ENCODE results near the gene TTLL1.
"Not testable (repeated sequence)": the region's sequence is repeated elsewhere in the genome, so short reads cannot be mapped to it uniquely, and the experiment has no call there.

Gene TTLL1

DNA sequence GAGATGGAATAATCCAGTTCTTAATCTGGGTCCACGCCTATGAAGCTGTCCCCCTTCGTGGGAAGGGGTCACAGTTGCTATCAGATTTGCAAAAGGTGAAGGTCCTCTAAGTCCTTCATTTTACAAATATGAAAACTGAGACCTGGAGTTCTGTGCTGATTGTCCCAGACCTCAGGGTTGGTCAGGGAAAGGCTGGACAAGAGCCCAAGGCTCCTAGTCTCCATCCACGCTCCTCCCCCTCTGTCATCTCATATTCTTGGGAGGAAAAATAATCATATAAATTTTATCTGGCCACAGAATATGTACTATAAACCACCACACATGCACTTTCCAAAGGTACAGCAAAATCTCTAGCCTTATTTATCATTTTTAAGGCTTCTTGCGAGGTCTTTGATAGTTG lies 79.7 kb downstream of the TTLL1 start:
- no peak for DNase-seq

DNA sequence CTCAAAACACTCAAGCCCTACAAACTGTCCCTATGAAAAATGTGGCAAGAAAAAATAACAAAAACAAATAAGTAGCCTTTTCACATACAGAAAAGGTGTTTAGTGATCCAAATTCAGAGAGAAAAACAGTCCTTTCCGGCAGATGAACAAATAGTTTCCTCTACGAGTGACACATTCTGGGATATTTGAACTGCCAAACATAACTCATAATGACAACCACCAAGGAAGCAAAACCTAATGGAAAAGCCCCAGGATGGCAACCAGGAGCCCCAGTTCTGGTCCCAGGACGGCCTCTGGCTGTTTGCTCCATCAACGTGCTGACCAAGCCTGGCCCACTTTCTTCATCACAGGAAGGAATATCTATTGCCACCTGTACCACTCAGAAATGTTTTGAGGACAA lies 80.3 kb downstream of the TTLL1 start:
- no peak for DNase-seq

DNA sequence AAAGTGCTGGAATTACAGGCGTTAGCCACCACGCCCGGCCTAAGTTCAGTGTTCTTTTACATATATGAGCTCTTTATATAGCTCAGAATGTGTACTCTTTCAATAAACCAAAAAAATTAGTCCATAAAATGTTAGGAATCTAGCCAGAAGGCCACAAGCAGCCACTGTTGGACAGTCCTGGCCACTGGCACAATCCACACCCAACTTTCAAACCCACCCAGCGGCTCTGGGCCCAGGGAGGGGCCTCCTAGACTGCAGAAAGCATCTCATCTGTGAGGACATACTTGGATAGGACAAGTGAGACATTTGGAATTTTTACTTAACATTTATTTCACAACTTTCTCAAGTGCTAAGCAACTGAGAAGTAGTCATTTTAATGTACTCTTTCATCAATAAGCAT lies 80.7 kb downstream of the TTLL1 start:
- DNase-seq: no peak

DNA sequence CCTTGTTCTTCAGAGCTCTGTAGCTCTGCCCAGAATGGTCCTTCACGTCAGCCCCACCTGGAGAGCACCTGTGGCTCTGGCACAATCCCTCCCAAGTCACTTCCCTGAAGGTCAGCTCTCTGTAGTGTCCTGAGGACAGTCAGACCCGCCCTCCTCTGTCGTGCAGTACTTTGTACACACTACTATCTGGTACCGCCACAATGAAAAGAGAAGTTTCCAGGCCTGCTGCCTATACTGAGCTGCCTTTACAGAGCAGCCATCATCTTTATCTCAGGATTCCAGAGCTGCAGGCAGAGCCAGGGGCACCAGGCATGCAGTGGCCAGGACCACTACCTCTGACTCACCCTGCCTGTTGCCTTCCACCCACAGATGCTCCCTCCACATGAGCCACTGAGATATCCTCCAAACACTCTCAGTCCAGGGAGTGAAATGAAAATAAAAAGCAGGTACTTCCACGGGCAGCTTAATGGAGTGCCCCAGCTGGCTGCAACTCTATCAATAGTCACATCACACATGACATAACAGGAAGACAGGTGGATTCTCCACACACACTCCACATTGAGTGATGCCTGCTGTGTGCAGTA lies 81.6 kb downstream of the TTLL1 start:
- DNase-seq: no peak

DNA sequence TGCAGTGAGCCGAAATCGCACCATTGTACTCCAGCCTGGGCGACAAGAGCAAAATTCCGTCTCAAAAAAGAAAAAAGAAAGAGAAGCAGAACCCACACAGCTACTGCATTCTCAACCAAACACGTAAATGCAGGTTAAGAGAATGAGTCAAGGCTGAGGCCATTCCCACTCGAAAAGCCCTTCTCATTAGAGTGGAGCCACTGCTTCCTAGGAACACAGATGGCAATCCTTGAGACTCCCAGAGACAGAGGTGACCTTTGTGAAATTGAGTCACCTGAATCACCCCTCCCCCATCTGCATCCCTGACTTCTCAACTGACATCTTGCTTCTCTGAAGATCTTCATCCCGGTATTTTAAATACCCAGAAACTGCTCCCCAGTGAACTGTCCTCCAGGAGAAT lies 82.4 kb downstream of the TTLL1 start:
- no peak for DNase-seq

DNA sequence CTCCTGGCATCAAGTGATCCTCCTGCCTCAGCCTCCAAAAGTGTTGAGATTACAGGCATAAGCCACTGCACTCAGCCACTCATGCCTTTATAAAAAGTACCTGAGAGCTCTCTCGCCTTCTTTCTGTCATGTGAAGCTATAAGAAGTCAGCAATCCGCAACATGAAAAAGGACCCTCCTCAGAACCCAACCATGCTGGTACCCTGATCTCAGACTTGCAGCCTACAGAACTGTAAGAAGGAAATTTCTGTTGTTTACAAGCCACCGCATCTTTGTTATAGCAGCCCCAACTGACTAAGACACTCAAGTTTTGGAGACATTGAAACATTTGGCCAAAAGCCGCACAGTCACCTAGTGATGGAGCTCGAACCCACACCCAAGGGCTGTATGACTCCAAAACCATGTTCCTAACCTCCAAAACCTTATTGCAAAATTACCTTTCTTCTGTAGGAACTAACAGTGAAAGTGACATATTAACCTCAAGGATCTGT lies 83.1 kb downstream of the TTLL1 start:
- no peak for DNase-seq

DNA sequence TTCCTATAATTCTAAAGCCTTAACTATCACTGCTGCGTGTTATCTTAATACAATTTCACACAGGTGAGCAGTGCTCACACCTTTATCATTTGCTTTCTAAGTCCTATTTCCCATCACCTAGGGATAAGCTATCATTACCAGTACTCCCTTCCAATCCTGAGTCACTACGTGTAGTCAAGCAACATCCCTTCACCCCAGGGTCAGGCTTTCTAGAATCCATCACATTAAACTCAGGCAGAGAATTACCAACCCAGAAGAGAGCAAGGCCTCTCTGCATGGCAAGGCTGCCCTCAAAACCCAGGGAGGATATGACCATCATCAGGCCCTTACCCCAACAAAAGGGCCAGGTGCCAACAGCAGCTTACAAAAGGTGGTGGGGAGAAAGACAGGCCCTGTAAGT lies 84.1 kb downstream of the TTLL1 start:
- DNase-seq: no peak

DNA sequence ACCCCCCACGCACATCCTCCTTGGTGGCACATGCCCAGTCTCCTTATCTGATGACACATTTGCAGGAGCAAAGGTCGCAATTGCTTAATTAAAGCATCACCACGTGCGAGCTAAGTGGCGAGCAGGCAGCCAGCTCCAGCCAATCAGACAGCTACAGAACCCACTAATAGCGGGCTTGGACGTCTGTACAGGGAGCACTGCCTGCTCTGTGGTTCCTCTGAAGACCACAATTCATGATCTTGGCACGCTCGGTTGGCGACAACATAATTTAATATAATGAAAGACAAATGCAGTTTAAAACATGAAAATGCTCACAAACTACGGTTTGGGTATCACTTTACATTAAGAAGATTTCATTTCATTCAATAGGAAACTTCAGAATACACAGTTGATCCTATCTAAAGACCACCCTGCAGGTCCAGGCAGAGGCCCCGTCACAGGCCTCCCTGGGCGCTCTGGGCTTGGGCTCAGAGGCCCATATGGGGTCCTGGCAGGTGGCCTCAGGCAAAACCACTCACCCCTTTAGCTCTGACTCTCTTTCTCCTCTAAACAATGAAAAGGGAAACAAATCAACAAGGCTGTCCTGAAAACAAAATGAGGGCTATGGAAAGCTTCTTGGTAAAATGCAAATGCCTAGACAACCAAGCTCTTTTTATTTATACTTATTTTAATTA lies 84.7 kb downstream of the TTLL1 start:
- DNase-seq: no peak

DNA sequence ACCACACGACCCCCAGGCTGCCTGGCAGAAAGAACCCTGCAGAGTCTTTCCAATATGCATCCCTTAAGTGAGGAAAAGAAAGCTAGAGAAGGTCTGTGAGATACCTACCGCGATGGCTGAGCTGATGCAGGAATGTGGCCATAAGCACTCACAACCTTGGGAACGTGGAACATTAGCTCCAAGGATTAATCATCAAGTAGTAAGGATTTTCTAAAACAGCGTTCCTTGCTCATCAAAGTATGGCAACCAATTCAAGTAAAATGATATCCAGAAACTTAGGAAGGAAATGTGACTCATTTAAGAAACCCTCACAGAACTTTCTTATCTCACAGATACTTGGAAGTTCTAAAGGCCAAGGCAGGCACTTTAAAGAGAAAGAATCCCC lies 87.0 kb downstream of the TTLL1 start:
- no peak for DNase-seq

DNA sequence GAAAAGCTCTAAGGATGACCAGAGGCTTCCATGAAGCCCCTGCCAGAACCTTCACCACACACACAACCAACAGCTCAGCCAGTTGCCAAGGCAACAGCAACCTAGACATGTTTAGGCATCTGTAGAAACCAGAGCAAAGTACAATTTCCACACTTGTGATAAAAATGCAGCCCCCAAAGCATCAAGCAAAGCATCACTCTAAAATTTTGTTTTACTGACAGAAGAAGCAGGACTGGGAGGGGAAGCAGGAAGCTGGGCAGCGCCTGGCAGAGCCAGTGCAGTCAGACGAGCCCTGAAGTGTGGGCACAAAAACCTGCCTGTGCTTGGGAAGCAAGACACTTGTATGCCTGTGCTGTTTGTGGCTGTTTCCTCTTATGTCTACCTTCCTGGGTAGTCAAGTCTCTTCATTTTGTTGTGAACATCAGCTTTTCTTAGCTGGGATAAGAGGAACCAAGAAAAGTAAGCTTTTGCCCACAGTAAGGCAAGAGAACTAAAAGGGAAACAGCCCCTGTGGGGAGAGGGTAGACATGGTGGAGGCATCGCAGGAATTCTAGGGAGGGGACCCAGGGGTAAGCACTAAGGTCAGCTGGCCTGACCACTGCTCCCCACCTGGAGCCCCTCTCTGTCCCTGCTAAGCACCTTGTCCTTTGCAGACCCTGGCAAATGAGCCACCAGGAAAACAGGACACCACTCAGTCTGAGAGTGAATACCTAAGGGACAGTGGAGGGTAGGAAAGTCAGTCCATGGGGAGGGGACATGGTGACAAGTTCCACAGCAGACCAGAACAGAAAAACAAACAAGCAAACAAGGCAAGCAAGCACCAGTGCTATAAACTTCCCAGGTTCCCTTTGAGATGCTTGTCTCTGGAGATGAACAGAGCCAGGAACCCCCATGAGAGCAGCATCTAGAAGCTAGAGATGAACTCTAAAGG lies 87.7 kb downstream of the TTLL1 start:
- no peak for DNase-seq

DNA sequence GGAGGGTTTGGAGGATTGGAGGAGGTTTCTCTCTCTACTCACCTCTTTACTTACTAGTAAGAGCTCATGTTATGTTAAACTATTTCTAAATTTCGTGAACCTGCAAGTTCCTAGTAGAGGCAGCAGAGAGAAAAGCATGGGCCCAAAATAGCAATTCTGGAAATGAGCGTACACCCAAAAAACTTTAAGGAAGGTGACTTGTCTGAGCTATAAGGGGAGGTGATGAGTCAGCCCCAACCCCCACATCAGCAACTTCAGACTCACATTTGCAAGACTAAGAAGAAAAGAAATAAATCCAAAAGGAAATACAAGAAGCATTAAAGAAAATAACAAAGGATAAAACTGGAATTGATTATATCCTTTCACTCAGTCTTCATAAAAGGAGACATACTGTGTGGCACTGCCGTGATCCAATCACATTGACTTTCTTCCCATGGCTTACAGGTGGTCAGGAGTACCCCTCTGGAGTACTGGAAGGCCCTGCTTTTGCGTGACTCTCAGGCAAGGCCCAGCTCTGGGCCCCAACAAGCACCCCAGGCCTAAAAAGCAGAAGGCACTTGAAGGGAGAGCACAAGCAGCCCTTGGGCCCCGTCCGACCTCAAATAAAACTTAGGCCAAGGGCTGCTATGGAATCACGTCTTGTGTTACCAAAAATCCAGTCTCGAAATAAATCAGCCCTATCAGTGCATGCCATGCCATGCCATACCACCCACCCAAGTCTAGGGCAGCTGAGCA lies 88.6 kb downstream of the TTLL1 start:
- no peak for DNase-seq

DNA sequence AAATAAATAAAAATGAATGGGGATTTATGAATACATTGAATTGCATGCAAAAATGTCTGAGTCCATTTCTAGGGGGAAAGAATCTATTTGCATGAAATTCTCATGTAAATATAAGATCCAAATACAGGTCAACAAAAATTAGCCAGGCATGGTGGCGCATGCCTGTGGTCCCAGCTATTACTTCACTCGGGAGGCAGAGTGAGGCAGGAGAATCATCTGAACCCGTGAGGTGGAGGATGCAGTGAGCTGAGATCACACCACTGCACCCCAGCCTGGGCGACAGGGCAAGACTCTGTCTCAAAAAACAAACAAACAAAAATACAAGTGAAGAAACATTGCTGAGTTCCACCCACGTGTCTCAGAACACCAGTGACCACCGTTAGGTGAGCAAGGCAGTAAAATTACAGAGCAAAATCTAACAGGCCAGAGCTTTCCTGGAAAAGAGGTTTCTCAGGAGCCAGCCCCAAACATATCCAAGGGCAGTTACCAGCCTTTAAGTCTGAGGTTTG lies 91.6 kb downstream of the TTLL1 start:
- no peak for DNase-seq

DNA sequence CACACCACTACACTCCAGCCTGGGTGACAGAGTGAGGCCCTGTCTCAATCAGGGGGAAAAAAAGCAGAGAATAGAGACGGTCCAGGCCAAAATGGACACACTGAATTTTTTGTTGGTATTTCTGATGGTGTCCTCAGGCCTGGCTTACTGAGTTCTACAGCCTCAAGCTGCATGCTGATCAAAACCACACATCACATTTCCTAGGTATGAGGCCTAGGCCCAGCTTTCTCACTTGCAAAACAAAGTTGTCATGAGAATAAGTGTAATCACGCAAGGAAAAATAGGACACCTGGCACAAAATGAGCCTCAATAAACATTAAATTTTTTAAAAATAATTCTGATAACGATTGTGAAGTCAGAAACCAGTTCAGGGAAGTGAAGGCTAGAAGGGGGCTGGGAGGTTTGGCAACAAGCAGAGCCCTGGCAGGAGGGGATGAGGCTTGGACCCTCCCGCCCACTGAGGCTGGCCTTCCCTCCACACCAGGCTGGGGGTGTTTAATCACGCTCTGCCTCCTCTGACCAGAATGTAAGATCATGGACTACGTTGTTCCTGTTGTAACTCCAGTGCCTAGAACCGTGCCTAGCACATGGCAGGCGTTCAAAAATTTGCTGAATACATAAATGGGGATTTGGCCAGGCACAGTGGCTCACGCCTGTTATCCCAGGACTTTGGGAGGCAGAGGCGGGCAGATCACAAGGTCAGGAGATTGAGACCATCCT lies 92.4 kb downstream of the TTLL1 start:
- DNase-seq: no peak

DNA sequence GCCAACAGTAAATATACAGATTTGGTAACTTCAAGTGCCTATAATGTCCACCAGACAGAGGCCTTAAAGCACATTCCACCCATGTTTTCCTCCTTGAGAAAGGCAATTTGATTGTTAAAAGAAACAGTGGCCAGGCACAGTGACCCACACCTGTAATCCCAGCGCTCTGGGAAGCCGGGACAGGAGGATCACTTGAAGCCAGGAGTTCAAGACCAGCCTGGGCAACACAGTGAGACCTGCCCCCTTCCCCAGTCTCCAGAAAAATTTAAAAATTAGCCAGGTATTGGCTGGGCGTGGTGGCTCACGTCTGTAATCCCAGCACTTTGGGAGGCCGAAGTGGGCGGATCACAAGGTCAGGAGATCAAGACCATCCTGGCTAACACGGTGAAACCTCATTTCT lies 93.5 kb downstream of the TTLL1 start:
- not testable (repeated sequence) for DNase-seq

DNA sequence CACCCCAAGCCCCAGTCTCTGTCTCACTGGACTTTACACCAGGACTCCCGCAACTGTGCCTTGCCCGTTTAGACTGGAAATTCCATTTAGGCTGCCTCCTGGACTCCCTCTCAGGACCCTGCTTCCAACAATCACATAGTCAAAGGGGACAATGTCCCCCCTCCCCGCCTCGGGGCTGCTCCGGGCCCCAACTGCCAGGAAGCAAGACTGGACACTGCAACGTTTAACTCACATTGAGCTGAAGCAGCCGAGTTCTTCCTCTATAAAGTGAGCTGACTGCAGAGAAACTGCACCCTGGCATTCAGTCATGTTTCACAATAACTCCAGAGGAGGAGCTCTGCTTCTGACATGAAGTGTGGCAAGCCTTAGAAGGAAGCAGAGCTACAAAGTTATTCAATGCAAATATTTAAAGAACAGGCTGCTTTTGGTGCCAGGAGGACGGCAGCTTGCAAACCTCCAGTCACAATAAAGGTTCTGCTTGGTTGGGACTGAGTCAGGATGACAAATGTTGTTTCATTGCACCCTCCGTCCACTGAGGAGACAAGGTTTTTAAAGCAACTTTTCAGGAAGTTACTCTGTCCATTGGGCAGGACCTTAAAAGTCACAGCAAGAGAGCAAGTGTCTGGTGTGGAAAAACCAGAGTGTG lies 94.2 kb downstream of the TTLL1 start:
- DNase-seq: no peak

DNA sequence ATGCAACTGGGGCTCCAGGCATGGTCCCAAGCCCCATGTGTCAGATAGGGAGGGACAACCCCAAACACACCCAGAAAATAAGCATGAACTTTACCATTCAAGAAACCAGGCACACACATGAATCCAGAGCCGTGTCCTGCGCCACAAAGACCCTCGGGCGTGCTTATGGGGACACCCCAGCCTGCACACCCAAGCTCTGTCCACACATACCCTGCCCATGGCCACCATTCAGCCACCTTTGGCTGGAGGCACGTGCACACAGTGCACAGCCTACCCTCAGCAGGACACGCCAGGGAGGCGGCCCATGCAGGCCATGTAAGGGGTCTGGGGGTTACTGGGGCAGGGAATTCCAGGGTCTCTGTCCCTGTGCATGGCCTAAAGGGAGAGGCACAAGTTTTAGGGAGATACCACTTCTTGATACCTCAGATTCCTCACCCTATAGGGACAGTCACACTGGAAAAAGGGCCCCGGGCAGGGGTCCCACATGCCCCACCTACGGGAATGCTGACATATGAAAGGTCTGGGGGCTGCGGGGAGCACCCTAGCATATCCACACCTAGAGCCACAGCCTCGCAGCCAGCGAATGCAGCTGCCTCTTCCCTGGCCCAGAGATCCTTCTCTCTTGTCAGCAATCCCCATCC lies 94.8 kb downstream of the TTLL1 start:
- no peak for DNase-seq

DNA sequence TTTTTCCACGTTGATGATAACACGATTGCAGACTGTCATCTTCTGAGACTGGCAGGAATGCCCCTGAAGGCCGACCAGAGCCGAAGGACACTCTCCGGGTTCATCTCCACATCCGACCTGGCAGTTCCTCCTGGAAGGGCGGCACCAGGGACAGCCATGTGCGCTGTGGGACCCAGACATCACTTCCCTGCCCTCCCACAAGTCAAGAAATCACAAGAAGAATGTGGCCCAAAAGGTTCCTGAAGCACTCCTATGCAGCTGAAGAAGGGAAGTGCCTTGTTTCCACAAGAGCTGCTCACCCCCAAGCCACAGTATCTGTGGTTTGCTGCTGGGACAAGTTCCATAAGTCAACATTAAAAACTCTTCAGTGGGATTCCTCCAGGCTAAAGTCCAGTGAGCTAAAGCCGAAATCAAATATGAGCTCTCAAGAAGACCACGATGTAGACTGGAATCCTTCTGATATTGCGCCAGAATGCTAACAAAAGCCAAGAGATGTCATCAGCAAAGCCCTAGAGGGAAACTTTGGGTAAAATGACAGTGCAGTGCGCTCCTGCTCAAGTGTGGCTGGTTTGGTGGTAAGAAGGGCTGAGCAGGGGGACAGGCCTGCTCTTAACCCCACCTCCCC lies 95.4 kb downstream of the TTLL1 start:
- no peak for DNase-seq

DNA sequence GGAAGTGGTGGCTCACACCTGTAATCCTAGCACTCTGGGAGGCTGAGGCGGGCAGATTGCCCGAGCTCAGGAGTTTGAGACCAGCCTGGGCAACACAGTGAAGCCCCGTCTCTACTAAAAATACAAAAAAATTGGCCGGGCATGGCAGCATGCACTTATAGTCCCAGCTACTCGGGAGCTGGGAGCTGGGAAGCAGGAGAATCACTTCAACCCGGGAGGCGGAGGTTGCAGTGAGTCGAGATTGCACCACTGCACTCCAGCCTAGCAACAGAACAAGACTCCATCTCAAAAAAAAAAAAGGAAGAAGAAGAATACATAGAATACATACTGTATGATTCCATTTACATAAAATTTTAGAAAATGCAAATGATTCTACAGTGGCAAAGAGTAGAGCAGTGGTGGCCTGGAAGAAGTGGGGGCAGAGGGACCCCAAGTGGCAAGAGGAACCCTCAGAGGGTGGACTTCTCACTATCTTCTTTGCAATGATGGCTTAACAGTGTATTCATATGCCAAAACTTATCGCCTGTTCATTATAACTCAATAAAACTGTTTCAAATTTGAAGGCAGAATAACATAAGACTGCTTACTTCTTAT lies 96.2 kb downstream of the TTLL1 start:
- no peak for DNase-seq

DNA sequence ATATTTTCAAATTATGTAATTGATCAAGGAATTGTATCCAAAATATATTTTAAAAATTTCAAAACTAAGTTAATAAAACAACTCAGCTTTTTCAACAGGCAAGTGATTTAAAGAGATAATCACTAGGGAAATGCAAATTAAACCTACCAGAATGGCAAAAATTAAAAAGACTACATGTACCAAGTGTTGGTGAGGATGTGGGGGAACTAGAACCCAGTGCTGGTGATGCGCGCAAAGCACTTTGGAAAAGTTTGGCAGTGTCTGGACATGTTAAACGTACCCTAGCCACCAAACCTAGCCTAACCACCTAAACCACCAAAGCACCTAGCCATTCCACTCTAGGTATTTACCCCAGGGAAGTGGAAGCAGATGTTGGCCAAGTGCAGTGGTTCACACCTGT lies 97.1 kb downstream of the TTLL1 start:
- no peak for DNase-seq

DNA sequence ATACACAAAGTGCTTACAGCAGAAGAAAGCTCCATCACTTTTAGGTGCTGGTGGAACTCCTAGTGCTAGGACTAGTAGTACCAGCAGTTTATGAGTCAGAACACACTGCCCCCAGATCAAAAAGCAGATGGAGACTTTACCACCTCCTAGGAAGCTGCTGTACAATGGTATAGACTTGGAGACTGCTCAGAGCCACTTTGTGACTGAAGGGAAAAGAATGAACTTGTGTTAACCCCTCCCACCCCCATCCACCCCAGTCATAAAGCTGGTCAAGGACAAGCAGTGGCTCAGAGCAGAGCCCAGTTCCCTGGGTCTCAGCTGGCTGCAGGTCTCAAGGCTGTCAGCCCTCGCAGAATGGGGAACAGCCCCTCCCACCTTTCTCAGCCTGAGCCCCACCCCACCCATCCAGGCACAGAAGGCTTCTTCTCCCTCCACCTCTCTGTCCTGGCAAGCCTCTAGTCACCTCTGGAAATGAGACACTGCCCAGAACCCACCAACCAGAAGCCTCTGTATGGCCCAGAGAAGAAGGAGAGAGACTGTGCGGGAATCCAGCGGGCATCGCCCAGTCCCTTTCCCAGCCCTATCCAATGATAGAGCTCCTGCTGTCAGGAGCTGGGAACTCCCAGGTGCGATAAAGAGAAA lies 98.1 kb downstream of the TTLL1 start:
- no peak for DNase-seq

Data from COR-L47 (cell line).